GM23338 (cell line): ENCODE measurements around the gene SNX3.
"Not testable (repeated sequence)": the region's sequence is repeated elsewhere in the genome, so short reads cannot be mapped to it uniquely, and the experiment has no call there.

Source experiments
- CTCF ChIP-seq, 2 experiments: fragments of 200-600 bp in 1 of 2; sonication (generic) in 1 of 2; conservative IDR thresholded peaks; 2 replicates each; pipeline versions ENCODE4 v1.5.1 to v1.6.1; 2016 to 2017; ENCODE audit warnings: antibody characterized with exemption in 2 of 2, low read depth in 2 of 2, mild to moderate bottlenecking in 2 of 2, moderate library complexity in 1 of 2
- ETS1 ChIP-seq: IDR thresholded peaks from 2 replicates; pipeline ENCODE4 v1.6.1; 2016; ENCODE audit warnings: antibody characterized with exemption
- EZH2 ChIP-seq: fragments of 200-600 bp; sonication (generic); IDR thresholded peaks from one replicate; pipeline ENCODE4 v1.8.0; 2017; ENCODE audit warnings: antibody characterized with exemption, mild to moderate bottlenecking, low read depth; ENCODE audit not compliant: unreplicated experiment
- EZH2phosphoT487 ChIP-seq: fragments of 200-600 bp; sonication (generic); IDR thresholded peaks from one replicate; pipeline ENCODE4 v1.8.1; 2018; ENCODE audit warnings: antibody characterized with exemption; ENCODE audit not compliant: unreplicated experiment
- STAT1 ChIP-seq: IDR thresholded peaks from one replicate; pipeline ENCODE4 v1.6.1; 2016; ENCODE audit warnings: antibody characterized with exemption; ENCODE audit not compliant: unreplicated experiment
- ZNF331 ChIP-seq: fragments of 250-450 bp; sonication (Bioruptor Pico); IDR thresholded peaks from 2 replicates; pipeline ENCODE4 v1.5.0; 2020; ENCODE audit warnings: low read depth, mild to moderate bottlenecking, moderate library complexity

- not testable (repeated sequence) for TF ChIP-seq CTCF (conservative IDR thresholded peaks at IDR 0.05; ENCODE audit: low read depth in 2 of 2); ETS1; EZH2; STAT1; ZNF331 (CRISPR knock-in tag); EZH2phosphoT487
Observed at GRCh38 chr6:108269955-108270354, 9.1 kb upstream of the SNX3 start.
